ENCODE results near the gene SMIM3.
"Not testable (repeated sequence)": the region's sequence is repeated elsewhere in the genome, so short reads cannot be mapped to it uniquely, and the experiment has no call there.

Gene SMIM3

DNA sequence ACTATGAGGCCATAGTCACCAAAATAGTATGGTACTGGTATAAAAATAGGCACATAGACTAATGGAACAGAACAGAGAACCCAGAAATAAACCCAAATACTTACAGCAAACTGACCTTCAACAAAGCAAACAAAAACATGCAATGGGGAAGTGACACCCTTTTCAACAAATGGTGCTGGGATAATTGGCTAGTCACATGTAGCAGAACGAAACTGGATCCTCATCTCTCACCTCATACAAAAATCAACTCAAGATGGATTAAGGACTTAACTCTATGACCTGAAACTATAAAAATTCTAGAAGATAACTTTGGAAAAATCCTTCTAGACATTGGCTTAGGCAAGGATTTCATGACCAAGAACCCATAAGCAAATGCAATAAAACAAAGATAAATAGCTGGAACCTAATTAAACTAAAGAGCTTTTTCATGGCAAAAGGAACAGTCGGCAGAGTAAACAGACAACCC is 14.9 kb downstream of the SMIM3 start:
- not testable (repeated sequence) for DNase-seq (ENCODE audit: low read depth)

DNA sequence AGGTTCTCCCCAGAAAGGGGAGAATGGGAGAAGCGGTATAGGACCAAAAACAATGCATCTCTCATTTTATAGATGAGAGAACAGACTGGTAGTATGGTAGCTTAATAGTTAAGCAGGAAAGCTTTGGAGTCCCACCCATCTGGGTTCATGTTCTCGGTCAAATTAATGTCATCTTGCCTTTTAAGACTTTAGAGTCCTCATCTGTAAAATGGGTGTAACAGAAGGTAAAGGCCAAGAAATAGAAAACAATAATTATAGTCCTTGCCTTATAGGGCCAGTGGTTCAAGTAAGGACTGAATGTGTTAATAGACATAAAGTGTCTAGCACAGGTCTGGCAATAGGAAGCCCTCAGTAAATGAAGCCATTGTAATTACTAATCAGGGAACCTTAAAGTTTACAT is 16.4 kb downstream of the SMIM3 start:
- DNase-seq (ENCODE audit: low read depth): no peak

DNA sequence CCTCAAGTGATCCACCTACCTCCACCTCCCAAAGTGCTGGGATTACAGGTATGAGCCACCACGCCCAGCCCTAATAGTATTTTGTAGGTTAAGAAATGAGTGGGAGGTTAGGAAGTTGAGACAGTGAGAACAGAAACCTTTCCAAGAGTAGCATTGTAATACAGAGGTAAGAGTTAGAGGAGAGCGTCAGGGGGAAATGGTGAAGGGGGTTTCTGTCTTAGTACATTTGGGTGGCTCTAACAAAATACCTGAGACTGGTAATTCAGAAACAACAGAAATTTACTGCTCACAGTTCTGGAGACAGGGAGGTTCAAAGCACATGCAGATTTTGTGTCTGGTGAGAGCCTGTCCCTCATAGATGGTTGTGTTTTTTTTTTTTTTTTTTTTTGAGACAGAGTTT is 18.8 kb downstream of the SMIM3 start:
- no peak for DNase-seq (ENCODE audit: low read depth)

DNA sequence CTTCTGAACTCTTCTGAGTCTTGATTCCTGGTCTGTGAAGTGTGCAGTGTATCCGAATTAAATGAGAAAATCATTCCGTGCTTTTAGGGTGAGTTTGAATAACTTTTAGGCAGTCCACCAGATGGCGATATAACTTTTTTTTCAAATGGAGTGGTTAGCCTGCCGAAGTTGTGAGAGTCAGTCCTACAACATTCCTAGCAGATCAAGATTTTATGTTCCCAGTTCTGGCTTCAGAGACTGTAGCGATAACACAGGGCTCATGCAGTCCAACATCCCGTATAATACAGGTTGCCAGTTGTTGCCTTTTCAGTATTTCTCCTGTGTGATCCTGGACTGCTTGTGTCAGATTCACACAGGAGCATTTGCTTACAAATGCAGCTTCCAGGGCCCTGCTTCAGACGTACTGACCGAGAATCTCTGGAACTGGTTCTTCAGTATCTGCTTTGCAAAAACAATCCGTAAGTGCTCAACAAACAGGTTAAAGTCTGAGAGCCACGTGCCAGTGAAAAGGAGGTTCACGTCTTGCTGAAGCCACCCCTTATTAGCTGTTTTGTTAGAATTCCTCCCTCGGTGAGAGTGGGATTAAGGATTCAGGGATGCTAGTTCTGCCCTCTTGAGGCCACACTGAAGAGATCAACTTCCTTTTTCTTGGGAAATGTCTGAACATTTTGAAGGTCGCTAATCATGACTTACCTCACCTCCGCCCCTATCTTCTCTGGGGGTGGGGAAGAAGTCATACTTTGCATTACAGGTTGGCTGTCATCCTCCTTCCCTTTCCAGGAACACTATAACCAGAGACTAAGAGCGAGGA is 22.8 kb downstream of the SMIM3 start:
- DNase-seq (ENCODE audit: low read depth): no peak

- no peak for DNase-seq (ENCODE audit: low read depth)
These were observed 25.8 kb downstream of the SMIM3 start for GRCh38 chr5:150804388-150804787.

DNA sequence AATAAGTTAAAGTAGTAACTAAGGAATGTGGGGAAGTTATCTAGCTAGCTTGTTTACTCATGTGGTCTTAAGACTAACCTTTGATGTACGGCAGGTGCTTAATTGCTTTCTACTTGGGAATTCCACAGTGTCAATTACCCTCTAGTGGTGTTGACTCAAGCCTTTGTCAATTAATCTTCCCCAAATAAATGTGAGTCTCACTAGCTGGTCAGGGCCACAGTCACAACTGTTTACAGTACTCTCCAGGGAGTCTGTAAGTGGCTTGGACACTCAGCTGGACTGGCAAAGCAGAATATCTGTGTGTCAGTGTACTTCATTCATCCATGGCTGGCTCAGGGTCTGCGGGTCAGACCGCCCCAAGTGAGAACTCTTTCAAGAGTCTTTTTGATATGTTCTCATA is 30.8 kb downstream of the SMIM3 start:
- DNase-seq (ENCODE audit: low read depth): no peak

DNA sequence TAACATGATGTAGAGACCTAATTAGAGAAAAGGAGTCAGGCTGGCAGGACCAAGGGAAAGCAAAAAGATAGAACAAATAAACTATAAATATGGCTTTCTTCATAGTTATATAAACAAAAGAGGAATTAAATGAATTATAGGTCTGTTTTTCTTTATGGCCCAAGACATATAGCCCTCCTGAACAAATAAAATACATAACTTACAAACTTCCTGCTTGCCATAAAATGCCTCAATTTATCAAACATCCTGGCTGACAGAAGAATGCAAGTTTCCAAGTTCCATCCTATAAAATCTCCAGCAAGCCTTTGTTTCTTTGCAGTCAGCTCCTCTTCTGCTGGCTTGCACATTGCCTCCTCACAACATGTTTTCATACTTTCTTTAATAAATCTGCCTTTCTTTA is 36.5 kb downstream of the SMIM3 start:
- DNase-seq (ENCODE audit: low read depth): no peak

DNA sequence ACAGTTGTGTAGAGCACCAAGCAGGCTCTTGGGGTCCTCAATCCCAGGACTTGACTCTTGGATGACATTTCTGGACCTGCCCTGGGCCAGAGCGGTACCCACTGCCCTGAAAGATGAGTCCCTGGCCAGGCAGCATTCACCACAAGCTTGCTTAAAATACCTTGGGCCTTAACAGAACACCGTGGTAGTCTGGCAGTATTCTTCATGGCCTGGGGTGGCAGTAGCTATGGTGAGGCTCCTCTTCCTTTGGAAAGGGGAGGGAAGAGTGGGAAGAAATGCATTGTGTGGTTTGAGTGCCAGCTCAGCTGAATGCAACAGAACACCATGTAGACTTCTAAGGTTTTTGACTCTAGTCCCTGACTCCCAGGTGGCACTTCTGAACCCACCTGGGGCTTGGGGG is 38.4 kb downstream of the SMIM3 start:
- no peak for DNase-seq (ENCODE audit: low read depth)

DNA sequence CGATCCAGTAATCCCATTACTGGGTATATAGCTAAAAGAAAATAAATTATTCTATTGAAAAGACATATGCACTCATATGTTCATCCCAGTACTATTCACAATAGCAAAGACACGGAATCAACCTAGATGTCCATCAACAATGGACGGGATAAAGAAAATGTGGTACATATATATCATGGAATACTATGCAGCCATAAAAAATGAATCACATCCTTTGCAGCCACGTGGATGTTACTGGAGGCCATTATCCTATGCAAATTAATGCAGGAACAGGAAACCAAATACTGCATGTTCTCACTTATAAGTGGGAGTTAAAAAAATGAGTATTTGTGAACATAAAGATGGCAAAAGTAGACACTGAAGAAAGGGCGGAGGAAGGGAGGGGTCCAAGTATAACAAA is 51.2 kb downstream of the SMIM3 start:
- no peak for DNase-seq (ENCODE audit: low read depth)

GRCh38 chr5:150831821-150832220 is 53.3 kb downstream of the SMIM3 start:
- not testable (repeated sequence) for DNase-seq (ENCODE audit: low read depth)

DNA sequence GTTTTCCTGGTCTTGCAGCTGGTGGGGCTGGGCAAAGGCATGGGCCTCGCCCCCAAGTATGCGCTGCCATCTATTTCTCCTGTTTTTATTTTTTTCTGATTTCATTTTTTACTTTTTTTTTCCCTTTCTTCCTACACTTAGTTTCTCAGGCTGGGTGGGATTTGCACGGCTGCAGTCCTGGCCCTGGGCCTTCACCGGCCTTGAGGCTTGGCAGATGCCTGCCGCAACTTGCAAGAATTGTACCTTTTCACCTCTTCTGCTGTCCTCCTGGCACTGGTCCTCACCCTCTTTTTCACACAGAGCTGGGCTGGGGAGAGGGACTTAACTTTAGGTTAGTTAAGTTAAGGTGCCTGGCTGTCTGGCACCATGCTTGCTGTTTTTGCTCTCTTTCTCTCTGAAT is 57.5 kb downstream of the SMIM3 start:
- no peak for DNase-seq (ENCODE audit: low read depth)

GRCh38 chr5:150836703-150837102 is 58.1 kb downstream of the SMIM3 start:
- no peak for DNase-seq (ENCODE audit: low read depth)

GRCh38 chr5:150845185-150845859 is 66.8 kb downstream of the SMIM3 start:
- not testable (repeated sequence) for DNase-seq (ENCODE audit: low read depth)

DNA sequence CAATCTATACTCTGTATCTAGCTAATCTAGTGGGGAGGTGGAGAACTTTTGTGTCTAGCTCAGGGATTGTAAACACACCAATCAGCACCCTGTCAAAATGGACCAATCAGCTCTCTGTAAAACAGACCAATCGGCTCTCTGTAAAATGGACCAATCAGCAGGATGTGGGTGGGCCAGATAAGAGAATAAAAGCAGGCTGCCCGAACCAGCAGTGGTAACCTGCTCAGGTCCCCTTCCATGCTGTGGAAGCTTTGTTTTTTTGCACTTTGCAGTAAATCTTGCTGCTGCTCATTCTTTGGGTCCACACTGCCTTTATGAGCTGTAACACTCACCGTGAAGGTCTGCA is 67.7 kb downstream of the SMIM3 start, which contains the start of gene IRGM:
Gene IRGM, plus strand, starts transcription at position 214 of the 346 bp plus-strand sequence. CDS start 1,603 bp downstream, outside the sequence.
- DNase-seq (ENCODE audit: low read depth): not testable (repeated sequence)
